Liver (tissue), 9 donors: ENCODE results near the gene RPLP2. TPM values are rescaled to one million over a fixed set of nuclear protein-coding genes. Genes with fewer than 3 reads are reported as not detected.

Source experiments
- DNase-seq: peaks from one replicate; pipeline ENCODE4 v3.0.0-alpha.2; 2017; ENCODE audit warnings: low spot score
- H3K27ac ChIP-seq, 2 donors: one replicate each; pipeline ENCODE4 v1.7.0; 2013; ENCODE audit warnings: inconsistent platforms in 2 of 2, low read length in 2 of 2, control low read depth in 1 of 2, low read depth in 1 of 2, mild to moderate bottlenecking in 1 of 2
- H3K27me3 ChIP-seq, 4 donors: one replicate each; pipeline versions ENCODE4 v1.6.1 to v1.7.0; 2013; ENCODE audit warnings: low read length in 3 of 4, inconsistent platforms in 1 of 4, mild to moderate bottlenecking in 1 of 4, moderate library complexity in 1 of 4; ENCODE audit not compliant: control insufficient read depth in 4 of 4, insufficient read depth in 4 of 4
- H3K36me3 ChIP-seq, 4 donors: one replicate each; pipeline versions ENCODE4 v1.6.1 to v1.7.0; 2013; ENCODE audit warnings: low read length in 3 of 4, mild to moderate bottlenecking in 3 of 4, low read depth in 1 of 4, moderate library complexity in 1 of 4; ENCODE audit not compliant: control insufficient read depth in 4 of 4, insufficient read depth in 3 of 4
- H3K4me1 ChIP-seq, 4 donors: one replicate each; pipeline versions ENCODE4 v1.6.1 to v1.7.0; 2013; ENCODE audit warnings: low read length in 3 of 4, mild to moderate bottlenecking in 3 of 4, moderate library complexity in 1 of 4; ENCODE audit not compliant: control insufficient read depth in 4 of 4, insufficient read depth in 4 of 4
- H3K4me3 ChIP-seq, 3 donors: one replicate each; pipeline versions ENCODE4 v1.6.1 to v1.7.0; 2013; ENCODE audit warnings: low read length in 3 of 3, control low read depth in 1 of 3, low read depth in 1 of 3, mild to moderate bottlenecking in 1 of 3
- H3K9ac ChIP-seq, 2 donors: one replicate each; pipeline ENCODE4 v1.7.0; 2013; ENCODE audit warnings: low read length in 2 of 2, mild to moderate bottlenecking in 2 of 2, moderate library complexity in 2 of 2, control low read depth in 1 of 2, low read depth in 1 of 2
- H3K9me3 ChIP-seq, 4 donors: one replicate each; pipeline versions ENCODE4 v1.6.1 to v1.7.0; 2013; ENCODE audit warnings: low read length in 3 of 4; ENCODE audit not compliant: control insufficient read depth in 4 of 4
- ATF3 ChIP-seq: IDR thresholded peaks from 2 replicates; pipeline ENCODE4 v1.6.1; 2016; ENCODE audit warnings: antibody characterized with exemption
- CTCF ChIP-seq: fragments of 150-350 bp; IDR thresholded peaks from 2 replicates; pipeline ENCODE4 v1.5.1; 2017; ENCODE audit warnings: improper control_type of control experiment, low read depth, low read length; ENCODE audit not compliant: missing input control
- EGR1 ChIP-seq, 2 donors: IDR thresholded peaks; 2 replicates each; pipeline ENCODE4 v1.6.1; 2016 to 2018; ENCODE audit warnings: antibody characterized with exemption in 2 of 2, low read depth in 2 of 2
- FOXA1 ChIP-seq: IDR thresholded peaks from 2 replicates; pipeline ENCODE4 v1.6.1; 2016; ENCODE audit warnings: antibody characterized with exemption
- FOXA2 ChIP-seq: IDR thresholded peaks from 2 replicates; pipeline ENCODE4 v1.6.1; 2016; ENCODE audit warnings: antibody characterized with exemption
- GABPA ChIP-seq, 2 donors: IDR thresholded peaks in 1 of 2; conservative IDR thresholded peaks in 1 of 2; 2 replicates each; pipeline ENCODE4 v1.6.1; 2016; ENCODE audit warnings: antibody characterized with exemption in 2 of 2, mild to moderate bottlenecking in 1 of 2, moderate library complexity in 1 of 2
- JUND ChIP-seq, 2 donors: IDR thresholded peaks; 2 replicates each; pipeline ENCODE4 v1.6.1; 2016; ENCODE audit warnings: antibody characterized with exemption in 2 of 2
- MAX ChIP-seq: IDR thresholded peaks from 2 replicates; pipeline ENCODE4 v1.6.1; 2016; ENCODE audit warnings: antibody characterized with exemption
- NR2F2 ChIP-seq: IDR thresholded peaks from 2 replicates; pipeline ENCODE4 v1.6.1; 2016; ENCODE audit warnings: antibody characterized with exemption
- RAD21 ChIP-seq, 2 donors: IDR thresholded peaks; 2 replicates each; pipeline ENCODE4 v1.6.1; 2016; ENCODE audit warnings: antibody characterized with exemption in 2 of 2, mild to moderate bottlenecking in 2 of 2
- REST ChIP-seq: IDR thresholded peaks from 2 replicates; pipeline ENCODE4 v1.6.1; 2016; ENCODE audit warnings: antibody characterized with exemption, mild to moderate bottlenecking
- RXRA ChIP-seq, 2 donors: IDR thresholded peaks; 2 replicates each; pipeline ENCODE4 v1.6.1; 2017 to 2018; ENCODE audit warnings: antibody characterized with exemption in 2 of 2, mild to moderate bottlenecking in 1 of 2
- TAF1 ChIP-seq: conservative IDR thresholded peaks from 2 replicates; pipeline ENCODE4 v1.6.1; 2016; ENCODE audit warnings: antibody characterized with exemption, mild to moderate bottlenecking
- YY1 ChIP-seq: IDR thresholded peaks from 2 replicates; pipeline ENCODE4 v1.6.1; 2016; ENCODE audit warnings: antibody characterized with exemption, mild to moderate bottlenecking
- ZBTB33 ChIP-seq: IDR thresholded peaks from 2 replicates; pipeline ENCODE4 v1.6.1; 2016; ENCODE audit warnings: antibody characterized with exemption
- WGBS: extraction: QIAGEN DNeasy Blood & Tissue Kit; methylation state at CpG from one replicate; pipeline ENCODE4 v1.1.7; 2013; 5-methylcytosine and 5-hydroxymethylcytosine counted together
- polyA plus RNA-seq, 2 donors: library from polyadenylated mRNA; stranded (reverse) in 1 of 2; unstranded in 1 of 2; fragments of 200-250 nt in 1 of 2; fragments of >200 nt in 1 of 2; fragmentation: Nextera tagmentation in 1 of 2; extraction: Ambion mirVana in 1 of 2; gene quantifications; one replicate each; pipeline versions ENCODE4 v1.2.1 to v1.2.3, GENCODE V29; 2013 to 2015
- total RNA-seq, 2 donors: library from RNA; depleted of rRNA; stranded (reverse); fragments of >200 nt; gene quantifications; one replicate each; pipeline ENCODE4 v1.2.3, GENCODE V29; 2014
- donor health status: healthy.
- donor health status: healthy.
- donor health status: healthy.
- donor health status: healthy.
- donor health status: healthy.

RPLP2 gene
- total and polyA plus RNA-seq, 4 donors, result 59.8 to 476 (median 285) TPM

GRCh38 chr11:841981-842369 lies 32.2 kb downstream of the RPLP2 start (continued):
- no peak for TF ChIP-seq ZBTB33

GRCh38 chr11:842370-843002 lies 32.7 kb downstream of the RPLP2 start, which contains the start of the genes POLR2L and TSPAN4:
TSS of gene POLR2L (minus strand) at chr11:842529. CDS start at chr11:842508, 21 bp downstream.
TSS of gene TSPAN4 (plus strand) at chr11:842852. CDS start at chr11:850305, 7,453 bp downstream.
- H3K9me3 ChIP-seq, result no peaks in the 10 kb centered on the region
- H3K9ac ChIP-seq, result peak within 1 kb of the TSS; percentile 69 to 89
- peaks cover 2 to 20% (median 7%) of the 10 kb centered on the region in 4 donors for H3K36me3 ChIP-seq
- no peaks in the 10 kb centered on the region for H3K27me3 ChIP-seq
- WGBS, result under 1% methylated on average over 87 of the region's 87 CpGs
- peak within 1 kb of the TSS; percentile 76 to 90 for H3K27ac ChIP-seq
- H3K4me1 ChIP-seq, result peaks cover 18 to 56% (median 34%) of the 10 kb centered on the region in 4 donors
- no peak for TF ChIP-seq JUND (IDR thresholded peaks at IDR 0.05)
- peak; percentile 18 for TF ChIP-seq MAX
- no peak for TF ChIP-seq RXRA (IDR thresholded peaks at IDR 0.05)
- peak within 1 kb of the TSS; percentile 96 to 100 (median 97) for H3K4me3 ChIP-seq
- DNase-seq, result peak; percentile 93

GRCh38 chr11:843086-843734 lies 33.4 kb downstream of the RPLP2 start:
- H3K4me1 ChIP-seq, result peaks cover 18 to 55% (median 34%) of the 10 kb centered on the region in 4 donors
- 2% methylated on average over 53 of the region's 53 CpGs for WGBS
- no peak for TF ChIP-seq TAF1
- no peak for TF ChIP-seq JUND (IDR thresholded peaks at IDR 0.05)
- TF ChIP-seq MAX, result no peak
- TF ChIP-seq RXRA (IDR thresholded peaks at IDR 0.05), result no peak
- no peak for TF ChIP-seq FOXA1
- TF ChIP-seq ZBTB33, result no peak
- TF ChIP-seq RAD21 (IDR thresholded peaks at IDR 0.05), result no peak
- TF ChIP-seq CTCF, result no peak
- no peak for TF ChIP-seq EGR1 (IDR thresholded peaks at IDR 0.05; ENCODE audit: low read depth in 2 of 2)
- TF ChIP-seq ATF3, result no peak
- no peak for TF ChIP-seq NR2F2
- no peak for TF ChIP-seq FOXA2
- no peak for TF ChIP-seq YY1
- TF ChIP-seq GABPA (IDR thresholded peaks at IDR 0.05 in 1 of 2, conservative IDR thresholded peaks at IDR 0.05 in 1 of 2), result no peak
- no peak for TF ChIP-seq REST
- peaks cover 2 to 15% (median 5%) of the 10 kb centered on the region in 4 donors for H3K36me3 ChIP-seq
- H3K9me3 ChIP-seq, result no peaks in the 10 kb centered on the region
- H3K9ac ChIP-seq, result peak overlapping the region; percentile 54
- H3K4me3 ChIP-seq, result peak overlapping the region; percentile 32 to 97 (median 96)
- DNase-seq, result no peak
- no peaks in the 10 kb centered on the region for H3K27me3 ChIP-seq
- peak overlapping the region; percentile 76 to 90 for H3K27ac ChIP-seq
